ENCODE measurements around the gene SURF6.

DNA sequence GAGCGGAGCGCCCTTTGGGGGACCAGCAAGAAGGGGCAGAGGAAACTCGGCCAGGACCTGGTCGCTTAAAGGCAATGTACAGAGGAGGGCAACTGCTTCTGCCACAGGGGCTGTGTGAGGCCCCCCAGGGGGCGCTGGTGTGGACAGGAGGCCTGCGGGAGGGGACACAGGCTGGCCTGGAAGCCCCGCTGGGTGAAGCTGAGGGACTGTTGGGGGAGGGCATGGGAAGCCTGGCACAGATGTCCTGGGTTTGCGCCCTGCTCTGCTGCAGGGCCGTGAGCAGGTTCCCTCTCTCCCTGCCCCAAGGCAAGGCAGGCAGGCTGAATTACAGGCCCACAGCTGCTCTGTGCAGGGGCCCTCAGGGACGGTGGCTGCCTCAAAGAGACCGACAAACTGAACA, 6.6 kb upstream of the SURF6 start:
- TF ChIP-seq POLR2A (IDR thresholded peaks at IDR 0.05; ENCODE audit: low read depth, low read length) (no peak), POLR2AphosphoS5 (IDR thresholded peaks at IDR 0.05; ENCODE audit: low read depth, low read length) (no peak)

Measured in GM12892 (cell line).